Stimulated activated CD8-positive, alpha-beta memory T cell treated with anti-CD3 and anti-CD28 coated beads, Interleukin-15, amount 100 ng/mL, for 24 hours (primary cell): ENCODE measurements around the gene ARHGEF4.
"Not testable (repeated sequence)": the region's sequence is repeated elsewhere in the genome, so short reads cannot be mapped to it uniquely, and the experiment has no call there.

ENCODE experiments used
- DNase-seq: peaks from one replicate; pipeline ENCODE4 v3.0.0-alpha.2; 2020; ENCODE audit warnings: low read depth

The ARHGEF4 gene

DNA sequence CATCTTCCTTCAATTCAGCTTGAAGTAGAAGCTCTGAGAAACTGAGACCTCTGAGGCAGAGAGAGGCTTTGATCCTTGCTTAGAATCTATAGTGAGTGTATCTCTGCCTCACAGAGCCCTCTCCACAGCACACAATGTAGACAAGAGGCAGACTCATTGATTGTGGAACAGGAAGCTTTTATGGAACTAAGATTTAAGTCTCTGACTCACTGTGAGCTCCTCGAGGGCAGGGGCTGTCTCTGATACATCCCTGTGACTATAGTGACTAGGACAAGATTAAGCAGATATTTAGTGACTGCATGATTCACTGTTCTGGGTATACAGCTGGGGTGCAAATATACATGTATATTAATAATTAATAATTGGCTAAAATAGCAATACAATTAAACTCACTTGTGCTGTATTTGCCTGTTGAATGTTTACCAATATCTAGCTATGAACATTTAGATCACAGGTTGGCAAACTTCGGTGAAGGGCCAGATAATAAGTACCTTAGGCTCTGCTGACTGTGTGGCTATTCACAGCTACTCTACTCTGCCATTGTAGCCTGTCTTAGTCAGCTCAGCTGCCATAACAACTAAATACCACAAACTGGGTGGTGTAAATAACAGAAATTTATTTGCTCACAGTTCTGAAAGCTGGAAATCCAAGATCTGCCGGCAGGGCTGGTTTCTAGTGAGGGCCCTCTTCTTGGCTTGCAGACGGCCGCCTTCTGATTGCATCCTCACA, 54.4 kb downstream of the ARHGEF4 start:
- DNase-seq: no peak

DNA sequence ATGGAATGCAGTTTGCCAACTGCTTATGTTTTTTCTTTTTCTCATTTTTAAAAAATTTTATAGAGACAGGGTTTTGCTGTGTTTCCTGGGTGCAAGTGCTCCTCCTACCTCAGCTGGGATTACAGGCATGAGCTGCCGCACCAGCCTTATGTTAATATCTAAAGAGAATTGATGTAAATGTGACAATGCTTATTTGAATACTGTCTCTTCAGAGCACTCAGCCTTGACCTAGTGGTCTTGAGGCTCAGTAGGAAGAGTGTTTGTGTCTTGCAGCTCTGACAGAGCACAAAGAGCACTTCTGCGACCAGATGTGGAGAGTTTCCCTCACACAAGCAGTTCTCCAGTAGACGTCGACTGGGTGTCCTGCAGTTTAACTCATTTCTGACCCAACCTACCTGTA, 55.3 kb downstream of the ARHGEF4 start:
- no peak for DNase-seq

DNA sequence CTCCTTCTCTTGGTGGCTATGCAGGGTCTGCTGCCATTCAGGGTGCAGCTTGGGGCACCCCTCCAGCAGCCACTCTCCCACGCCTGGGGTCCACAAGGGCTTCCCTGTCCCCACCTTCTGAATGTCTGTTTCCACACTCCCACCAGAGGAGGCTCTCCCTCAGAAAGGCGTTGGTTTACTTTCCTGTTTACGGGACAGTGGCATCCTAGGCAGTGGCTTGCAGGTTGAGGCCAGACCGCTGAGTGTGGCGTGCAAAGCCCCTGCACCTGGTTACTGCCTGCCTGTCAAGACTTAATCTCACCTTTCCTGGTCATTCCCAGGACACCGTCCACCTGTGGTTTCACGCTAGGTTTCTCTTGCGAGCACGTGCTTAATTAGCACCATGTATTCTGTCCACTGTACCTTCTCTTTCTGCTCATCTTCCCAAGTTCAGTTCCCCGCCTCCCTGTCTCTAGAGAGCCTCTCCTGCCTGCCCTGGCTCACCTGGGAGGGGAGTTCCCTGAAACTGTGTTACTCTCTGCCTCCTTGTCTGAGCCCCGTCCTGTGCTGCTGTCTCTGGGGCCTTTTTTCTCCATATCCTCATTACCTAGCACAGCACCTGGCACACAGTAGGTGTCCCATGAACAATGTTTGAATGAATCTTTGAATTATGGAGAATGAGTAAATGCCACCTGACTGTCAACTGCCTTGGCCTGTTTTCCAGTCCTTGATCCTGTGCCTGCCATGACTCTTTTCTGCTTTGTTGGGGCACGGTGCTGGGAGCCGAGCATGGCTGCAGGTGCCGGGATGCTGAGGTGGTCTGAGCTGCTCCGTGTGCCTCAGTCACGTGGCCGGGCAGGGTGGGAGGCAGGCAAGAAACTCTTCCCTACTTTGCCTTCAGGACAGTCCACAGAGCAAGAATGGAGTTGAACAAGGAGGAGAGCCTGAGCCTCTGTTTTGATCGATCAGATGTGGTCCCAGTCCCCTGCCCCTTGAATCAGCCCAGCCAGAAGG, 56.4 kb downstream of the ARHGEF4 start:
- DNase-seq: no peak

DNA sequence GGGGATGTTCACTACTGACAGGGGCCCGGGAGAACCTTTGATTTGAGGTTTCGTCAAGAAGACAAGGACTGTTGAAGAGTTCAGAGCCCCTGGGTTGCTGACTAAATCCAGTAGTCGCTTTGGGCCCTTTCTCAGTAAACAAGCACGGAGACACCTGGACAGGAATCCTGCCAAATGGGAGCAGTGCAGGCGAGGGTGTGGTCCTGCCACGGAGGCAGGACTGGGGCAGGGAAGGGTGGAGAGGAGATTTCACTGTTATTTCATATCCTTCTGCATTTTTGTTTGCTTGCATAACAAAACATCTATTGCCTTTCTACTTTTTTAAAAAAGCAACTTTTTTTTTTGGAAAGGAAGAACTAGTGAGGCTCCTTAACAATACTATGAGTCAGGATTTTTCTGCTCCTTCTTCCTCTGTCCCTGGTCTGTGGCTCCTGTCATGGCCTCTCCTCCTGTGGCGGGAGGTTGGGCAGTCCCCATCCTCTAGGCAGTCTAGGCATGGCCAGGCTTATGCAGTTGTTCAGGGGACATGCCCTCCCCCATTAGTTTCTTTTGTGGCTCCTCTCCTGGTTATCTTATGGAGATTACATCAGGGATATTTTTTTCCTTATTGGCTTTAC, 57.7 kb downstream of the ARHGEF4 start:
- DNase-seq: no peak

DNA sequence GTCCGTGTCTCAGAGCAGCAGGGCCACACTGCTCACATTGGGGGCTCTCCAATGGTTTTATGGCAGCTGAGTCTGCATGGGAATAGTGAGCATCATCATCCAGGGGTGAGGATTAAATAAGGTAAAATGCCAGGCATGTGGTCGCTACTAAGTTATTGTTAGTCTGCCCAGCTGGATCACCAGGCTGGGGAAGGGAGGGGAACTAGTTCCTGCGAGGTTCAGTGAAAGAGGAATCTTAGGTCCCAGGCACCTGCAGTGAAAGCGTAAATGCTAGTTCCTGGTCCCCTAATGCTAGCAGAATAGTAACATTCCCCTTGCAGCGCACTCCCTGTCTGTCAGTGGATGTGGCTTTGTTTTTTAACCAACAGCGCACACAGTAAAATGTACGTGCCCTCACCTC, 60.1 kb downstream of the ARHGEF4 start:
- DNase-seq: no peak

- no peak for DNase-seq
These were observed 61.8 kb downstream of the ARHGEF4 start for GRCh38 chr2:130898553-130898952.

DNA sequence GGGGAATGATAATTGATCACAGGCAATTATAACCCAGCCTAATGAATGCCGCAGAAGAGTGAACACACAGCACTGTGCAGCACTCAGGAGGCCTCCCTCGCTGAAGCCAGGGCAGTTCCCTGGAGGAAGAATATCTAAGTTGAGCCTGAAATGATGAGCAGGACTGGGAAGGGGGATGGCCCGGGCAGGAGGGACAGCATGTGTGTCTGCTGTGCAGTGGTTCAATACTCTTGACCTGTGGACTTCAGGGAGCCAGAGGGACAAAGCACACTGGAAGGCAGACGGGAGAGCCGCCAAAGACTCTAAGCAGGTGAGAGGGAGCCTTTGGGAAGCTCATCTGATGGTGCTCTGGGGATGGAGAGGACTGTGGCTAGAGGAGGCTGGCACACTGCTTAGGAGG, 62.6 kb downstream of the ARHGEF4 start:
- DNase-seq: no peak

- no peak for DNase-seq
These were observed 64.3 kb downstream of the ARHGEF4 start for GRCh38 chr2:130901061-130901460.

- not testable (repeated sequence) for DNase-seq
These were observed 64.9 kb downstream of the ARHGEF4 start for GRCh38 chr2:130901626-130902025.

GRCh38 chr2:130908832-130909231, 72.1 kb downstream of the ARHGEF4 start:
- no peak for DNase-seq

GRCh38 chr2:130910931-130911330, 74.2 kb downstream of the ARHGEF4 start:
- no peak for DNase-seq

GRCh38 chr2:130911482-130911881, 74.8 kb downstream of the ARHGEF4 start:
- DNase-seq: no peak

DNA sequence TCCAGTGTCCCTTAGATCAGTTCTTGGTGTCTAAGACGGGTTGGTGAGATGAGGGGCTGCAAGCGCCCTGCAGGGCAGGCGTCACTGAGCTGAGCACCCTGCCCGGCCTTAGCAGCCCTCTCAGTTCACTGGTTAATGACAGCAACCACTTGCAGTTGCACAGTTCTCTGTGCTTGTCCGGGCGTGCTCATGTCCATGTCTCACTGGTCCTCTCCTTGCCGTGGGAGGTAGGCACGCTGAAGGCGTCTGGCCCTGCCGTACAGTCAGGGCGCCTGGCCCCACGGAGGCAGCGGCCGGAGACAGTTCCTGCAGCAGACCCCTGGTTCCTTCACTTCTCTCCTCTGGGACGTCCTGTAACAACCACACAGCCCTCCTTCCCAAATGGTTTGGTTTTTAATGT, 75.3 kb downstream of the ARHGEF4 start:
- DNase-seq: no peak

DNA sequence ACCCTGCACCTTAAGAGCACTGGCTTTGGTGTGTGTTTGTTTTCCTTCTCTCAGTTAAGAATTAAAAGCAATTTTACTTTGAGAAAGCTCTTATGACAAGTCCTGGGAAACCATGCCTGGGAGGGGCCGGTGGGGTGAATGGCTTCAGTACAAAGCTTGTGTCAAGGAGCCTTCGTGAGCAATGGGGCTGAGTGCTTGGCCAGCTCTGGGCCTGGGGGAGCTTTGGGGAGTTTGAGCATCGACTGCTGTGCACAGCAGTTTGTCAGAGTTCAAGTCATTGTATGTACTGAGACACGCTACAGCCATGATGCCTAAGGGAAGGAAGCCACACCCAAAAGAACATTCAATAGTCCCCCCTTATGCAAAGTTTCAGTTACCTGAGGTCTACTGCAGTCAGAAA, 75.8 kb downstream of the ARHGEF4 start:
- no peak for DNase-seq

GRCh38 chr2:130913891-130914290, 77.2 kb downstream of the ARHGEF4 start:
- DNase-seq: no peak

DNA sequence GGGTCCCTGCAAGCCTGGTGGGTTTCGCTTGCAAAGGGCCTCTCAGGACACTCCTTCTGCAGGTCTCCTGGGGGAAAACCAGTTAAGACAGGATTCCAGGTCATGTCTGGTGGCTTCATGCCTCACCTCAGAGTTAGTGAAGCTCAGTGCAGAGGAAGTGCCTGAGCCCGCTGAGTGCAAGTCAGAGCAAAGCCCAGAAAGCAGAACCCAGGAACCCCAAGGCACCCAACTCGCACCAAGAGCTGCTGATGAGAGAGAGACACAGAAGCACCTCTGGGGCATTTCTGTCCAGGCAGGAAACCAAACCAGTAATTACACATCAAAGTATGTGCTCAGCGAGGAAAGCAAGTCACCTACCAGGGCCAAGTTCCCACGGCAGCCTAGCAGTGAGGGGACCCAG, 78.4 kb downstream of the ARHGEF4 start:
- DNase-seq: no peak

- no peak for DNase-seq
These were observed 79.1 kb downstream of the ARHGEF4 start for GRCh38 chr2:130915595-130916437.

- no peak for DNase-seq
These were observed 79.7 kb downstream of the ARHGEF4 start for GRCh38 chr2:130916438-130916705.

DNA sequence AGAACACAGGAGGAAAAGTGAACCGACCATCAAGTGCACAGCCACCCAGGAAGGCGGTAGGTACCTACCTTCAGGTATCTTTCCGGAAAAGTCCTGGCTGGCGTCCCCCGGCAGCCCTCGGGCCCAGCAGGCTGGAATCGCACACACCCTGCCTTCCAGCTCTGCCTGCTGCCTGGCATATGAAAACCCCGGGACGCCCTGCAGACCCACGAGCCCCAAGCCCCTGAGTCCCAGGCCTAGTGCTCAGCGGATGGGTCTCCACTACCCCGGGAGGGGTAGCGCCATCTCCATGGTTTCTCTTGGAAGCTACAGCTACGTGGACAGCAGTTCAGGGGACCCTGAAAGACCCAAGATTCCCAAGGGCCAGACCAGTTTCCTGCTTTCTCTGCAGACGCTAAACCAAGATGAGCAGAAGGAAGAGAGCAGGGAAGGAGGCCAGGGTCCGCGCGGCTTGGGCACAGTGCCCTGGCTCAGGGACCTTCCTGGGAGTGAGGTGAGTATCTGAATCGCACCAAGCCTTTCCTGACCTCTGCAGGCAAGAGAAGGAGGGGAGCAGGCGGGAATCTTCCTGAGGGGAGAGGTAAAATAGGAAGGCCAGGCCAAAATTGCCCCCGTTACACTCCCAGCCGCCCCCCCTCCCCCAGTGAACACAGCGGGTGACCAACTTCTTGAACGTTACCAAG, 80.4 kb downstream of the ARHGEF4 start:
- DNase-seq: no peak

DNA sequence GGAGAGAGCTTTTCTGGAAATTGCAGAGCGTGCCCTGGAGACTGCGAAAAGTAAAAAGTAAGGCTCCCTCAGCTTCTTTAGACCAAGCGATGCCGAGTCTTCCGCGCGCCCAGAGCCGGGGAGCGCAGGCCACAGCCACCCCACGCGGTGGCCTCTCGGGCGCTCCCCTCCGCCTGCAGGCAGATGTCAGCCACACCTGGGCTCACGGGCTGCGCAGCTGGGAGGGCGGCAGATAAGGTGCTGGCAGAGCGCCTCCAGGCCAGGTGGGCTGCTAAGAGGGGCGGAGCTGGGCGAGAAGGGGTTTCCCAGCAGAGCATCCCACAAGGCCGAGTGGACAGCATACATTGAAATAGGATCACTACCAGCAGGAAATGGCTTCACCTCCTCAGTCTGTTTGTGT, 81.7 kb downstream of the ARHGEF4 start:
- DNase-seq: no peak

- DNase-seq: peak; percentile 29
These were observed 83.9 kb downstream of the ARHGEF4 start for GRCh38 chr2:130920415-130921163.
